GM12878 (cell line): ENCODE data around the gene ANTKMT. TPM values are rescaled to one million over a fixed set of nuclear protein-coding genes. Genes with fewer than 3 reads are reported as not detected.

Experiments used
- ATAC-seq: fragments of 200-7000 bp; cut with Tn5 transposase; 3 replicates; pipeline ENCODE4 v1.9.1; 2020; ENCODE audit warnings: mild to moderate bottlenecking, moderate library complexity
- BruUV-seq: library from RNA; stranded (reverse); fragments of 400-500 nt; replicated peaks from 2 replicates; lab custom pipeline; 2021; lab: Mats Ljungman, UMichigan
- CTCF ChIA-PET: fragments of 300-600 bp; sonication (Branson Sonifier 250); formaldehyde crosslinking; extraction: SDS; loops from one replicate; lab custom pipeline; 2021; ENCODE audit warnings: inconsistent platforms; lab: Yijun Ruan, JAX
- POLR2A ChIA-PET: fragments of 350-600 bp; formaldehyde crosslinking; extraction: SDS; loops from one replicate; lab custom pipeline; 2021; ENCODE audit warnings: inconsistent platforms; lab: Charles Lee
- RAD21 ChIA-PET: fragments of 300-600 bp; sonication (Branson Sonifier 250); formaldehyde crosslinking; loops from one replicate; lab custom pipeline; 2023; ENCODE audit warnings: antibody characterized with exemption; ENCODE audit not compliant: unreplicated experiment; lab: Charles Lee
- SMC1A ChIA-PET: fragments of 300-600 bp; sonication (Branson Sonifier 250); formaldehyde crosslinking; loops from one replicate; lab custom pipeline; 2023; ENCODE audit not compliant: unreplicated experiment, uncharacterized antibody; lab: Charles Lee
- DNase-seq: peaks from one replicate; pipeline ENCODE4 v3.0.0-alpha.2; 2011; ENCODE audit warnings: low read depth, low spot score
- FAIRE-seq: peaks from 3 replicates; lab custom pipeline; 2011; peaks lifted over from hg19 to GRCh38; lab: Jason Lieb, UNC
- H2AFZ ChIP-seq: 2 replicates; pipeline ENCODE4 v1.6.0; 2011; ENCODE audit warnings: low read depth, low read length, control low read depth; ENCODE audit not compliant: control insufficient read depth
- H3K27ac ChIP-seq: 2 replicates; pipeline ENCODE4 v1.5.1; 2011; ENCODE audit warnings: control low read depth; ENCODE audit not compliant: control insufficient read depth, insufficient read depth
- H3K27me3 ChIP-seq, 2 experiments: replicated peaks in 1 of 2; 2 replicates each; pipeline versions ENCODE4 v1.6.0 to v1.6.1; 2011; ENCODE audit warnings: low read length in 1 of 2; ENCODE audit not compliant: control insufficient read depth in 2 of 2, insufficient read depth in 2 of 2
- H3K36me3 ChIP-seq, 2 experiments: 2 replicates each; pipeline ENCODE4 v1.5.1; 2011; ENCODE audit warnings: low read length in 1 of 2; ENCODE audit not compliant: control insufficient read depth in 2 of 2, insufficient read depth in 2 of 2
- H3K4me1 ChIP-seq: 2 replicates; pipeline ENCODE4 v1.6.1; 2011; ENCODE audit warnings: mild to moderate bottlenecking, low read length, moderate library complexity, mixed read lengths; ENCODE audit not compliant: control insufficient read depth, insufficient read depth
- H3K4me2 ChIP-seq: 2 replicates; pipeline ENCODE4 v1.6.0; 2011; ENCODE audit warnings: control low read depth; ENCODE audit not compliant: control insufficient read depth, insufficient read depth
- H3K4me3 ChIP-seq: fragments of 200-600 bp; sonication (generic); 2 replicates; pipeline ENCODE4 v1.5.1; 2016
- H3K79me2 ChIP-seq: 2 replicates; pipeline ENCODE4 v1.6.0; 2011; ENCODE audit warnings: low read length; ENCODE audit not compliant: control insufficient read depth, insufficient read depth
- H3K9ac ChIP-seq: 2 replicates; pipeline ENCODE4 v1.8.0; 2011; ENCODE audit warnings: low read length, control low read depth, mixed read lengths; ENCODE audit not compliant: control insufficient read depth, insufficient read depth
- H3K9me3 ChIP-seq: replicated peaks from 3 replicates; pipeline ENCODE4 v1.5.1; 2011; ENCODE audit warnings: mild to moderate bottlenecking, low read length; ENCODE audit not compliant: control insufficient read depth, insufficient read depth
- H4K20me1 ChIP-seq: 2 replicates; pipeline ENCODE4 v1.6.0; 2011; ENCODE audit not compliant: control insufficient read depth, insufficient read depth
- CHD1 ChIP-seq: IDR thresholded peaks from 2 replicates; pipeline ENCODE4 v1.6.1; 2012; ENCODE audit warnings: low read depth, low read length, improper control_type of control experiment
- POLR2AphosphoS5 ChIP-seq: IDR thresholded peaks from 2 replicates; pipeline ENCODE4 v1.6.1; 2011; ENCODE audit warnings: mild to moderate bottlenecking, low read length, inconsistent platforms
- RAD51 ChIP-seq: fragments of 450-650 bp; IDR thresholded peaks from 2 replicates; pipeline ENCODE4 v1.6.1; 2016; ENCODE audit warnings: moderate library complexity, mild to moderate bottlenecking, inconsistent platforms
- SIX5 ChIP-seq: IDR thresholded peaks from 2 replicates; pipeline ENCODE4 v1.6.1; 2011; ENCODE audit warnings: mild to moderate bottlenecking, low read depth, low read length, moderate library complexity; ENCODE audit not compliant: severe bottlenecking
- SKIL ChIP-seq: fragments of 450-650 bp; IDR thresholded peaks from 2 replicates; pipeline ENCODE4 v1.6.1; 2017; ENCODE audit warnings: mild to moderate bottlenecking, low read depth, inconsistent platforms; ENCODE audit not compliant: poor library complexity, severe bottlenecking
- SREBF1 ChIP-seq: IDR thresholded peaks from 2 replicates; pipeline ENCODE4 v1.6.1; 2012; ENCODE audit warnings: mild to moderate bottlenecking, low read length
- STAT3 ChIP-seq: IDR thresholded peaks from 2 replicates; pipeline ENCODE4 v1.6.1; 2011; ENCODE audit warnings: low read depth, low read length, improper control_type of control experiment
- ZBTB40 ChIP-seq: fragments of 450-650 bp; IDR thresholded peaks from 2 replicates; pipeline ENCODE4 v1.6.1; 2016; ENCODE audit warnings: mild to moderate bottlenecking, moderate library complexity, borderline replicate concordance
- ZNF592 ChIP-seq: fragments of 450-650 bp; IDR thresholded peaks from 2 replicates; pipeline ENCODE4 v1.6.1; 2017; ENCODE audit warnings: mild to moderate bottlenecking, moderate library complexity
- ZZZ3 ChIP-seq: IDR thresholded peaks from 2 replicates; pipeline ENCODE4 v1.6.1; 2011; ENCODE audit warnings: low read depth; ENCODE audit not compliant: control insufficient read depth, insufficient read length
- WGBS: methylation state at CpG from one replicate; pipeline ENCODE4 v1.1.6; 2016; ENCODE audit warnings: low lambda C conversion rate; ENCODE audit not compliant: insufficient replicate concordance, insufficient coverage; ENCODE audit errors: missing lambda C conversion rate; 5-methylcytosine and 5-hydroxymethylcytosine counted together
- in situ Hi-C: fragments of 300-500 bp; cut with MboI; formaldehyde crosslinking; loops from 9 replicates; pipeline ENCODE4 v1.14.3; 2018; ENCODE audit warnings: mixed read lengths
- intact Hi-C: fragments of 100-400 bp; cut with micrococcal nuclease; formaldehyde crosslinking; loops from one replicate; pipeline ENCODE4 v1.14.2; 2022; ENCODE audit not compliant: unreplicated experiment
- polyA plus RNA-seq, 11 experiments: library from polyadenylated mRNA; depleted of rRNA in 4 of 11; unstranded in 6 of 11; stranded (reverse) in 5 of 11; fragments of >200 nt; fragmentation: Nextera tagmentation in 4 of 11; fragmentation: Illumina TruSeq in 1 of 11; extraction: Ambion mirVana in 4 of 11; extraction: Trizol in 1 of 11; gene quantifications; 1 replicate in 1 of 11; 2 replicates in 10 of 11; pipeline versions ENCODE4 v1.2.1 to v1.2.3, GENCODE V29; 2011 to 2016; ENCODE audit warnings: inconsistent platforms in 2 of 11, missing spikeins in 2 of 11, low read depth in 1 of 11
- total RNA-seq, 4 experiments: library from RNA; depleted of rRNA in 3 of 4; stranded (reverse); fragments of >200 nt in 3 of 4; fragmentation: Illumina TruSeq in 1 of 4; extraction: Trizol in 1 of 4; gene quantifications; 2 replicates each; pipeline versions ENCODE4 v1.2.1 to v1.2.3, GENCODE V29; 2013 to 2021

ANTKMT gene
- total and polyA plus RNA-seq, 10 of the 15 experiments (the other 5 are each of a cell fraction or from before 2014, with no cell fraction given), result 0.58 to 60.5 (median 25.8) TPM

GRCh38 chr16:762595-763268, 41.8 kb downstream of the ANTKMT start (continued):
- no peak for TF ChIP-seq SREBF1
- TF ChIP-seq, all 136 proteins: peak for 0

- DNase-seq (no peak), FAIRE-seq (no peak), ATAC-seq (no peak)
- Histone ChIP-seq H4K20me1 (no peaks in the 10 kb centered on the region), H3K9me3 (no peaks in the 10 kb centered on the region), H3K4me3 (no peak overlapping the region), H3K27me3 (no peaks in the 10 kb centered on the region), H3K36me3 (no peaks in the 10 kb centered on the region), H3K4me1 (no peaks in the 10 kb centered on the region), H3K4me2 (no peak overlapping the region), H3K27ac (no peak overlapping the region), H3K79me2 (no peaks in the 10 kb centered on the region), H2AFZ (no peak overlapping the region), H3K9ac (no peak overlapping the region)
- WGBS, result 52% methylated on average over 14 of the region's 21 CpGs
- ChIA-PET RAD21 (no interaction called here), CTCF (no interaction called here), SMC1A (no interaction called here), POLR2A (no interaction called here)
- intact Hi-C loops, result no loop called here
- BruUV-seq, result no TSS peak
- in situ Hi-C loops, result no loop called here
- TF ChIP-seq ZNF592 (no peak), POLR2AphosphoS5 (no peak), ZZZ3 (no peak), ZBTB40 (no peak), CHD1 (no peak), STAT3 (no peak), RAD51 (no peak), SIX5 (no peak), SKIL (no peak)
These were observed 42.6 kb downstream of the ANTKMT start for GRCh38 chr16:763369-764183.
